HUES64 (cell line): Measurements from ENCODE around the gene SCD5. TPM values are rescaled to one million over a fixed set of nuclear protein-coding genes. Genes with fewer than 3 reads are reported as not detected.
"Not testable (repeated sequence)": the region's sequence is repeated elsewhere in the genome, so short reads cannot be mapped to it uniquely, and the experiment has no call there.

Experiments
- H3K27ac ChIP-seq: 2 replicates; pipeline ENCODE4 v1.7.0; 2013; ENCODE audit warnings: low read depth, low read length, inconsistent platforms
- H3K27me3 ChIP-seq: 2 replicates; pipeline ENCODE4 v1.6.1; 2013; ENCODE audit warnings: mild to moderate bottlenecking, low read length; ENCODE audit not compliant: insufficient read depth
- H3K36me3 ChIP-seq: 2 replicates; pipeline ENCODE4 v1.6.1; 2013; ENCODE audit warnings: mild to moderate bottlenecking, low read length; ENCODE audit not compliant: insufficient read depth
- H3K4me1 ChIP-seq: 2 replicates; pipeline ENCODE4 v1.6.1; 2013; ENCODE audit warnings: mild to moderate bottlenecking, low read length, moderate library complexity; ENCODE audit not compliant: insufficient read depth
- H3K4me3 ChIP-seq: 2 replicates; pipeline ENCODE4 v1.5.1; 2013; ENCODE audit warnings: mild to moderate bottlenecking, low read length, moderate library complexity
- H3K9ac ChIP-seq: 2 replicates; pipeline ENCODE4 v1.6.1; 2013; ENCODE audit warnings: mild to moderate bottlenecking, low read depth, low read length
- H3K9me3 ChIP-seq: 2 replicates; pipeline ENCODE4 v1.6.1; 2013; ENCODE audit warnings: low read depth, low read length; ENCODE audit not compliant: insufficient read depth
- WGBS: fragments of 150-250, 120-280 bp; methylation state at CpG from one replicate; pipeline ENCODE4 v1.1.7; 2013; ENCODE audit warnings: missing lambda C conversion rate; 5-methylcytosine and 5-hydroxymethylcytosine counted together
- polyA plus RNA-seq, 2 experiments: library from polyadenylated mRNA; stranded (reverse); fragments of 50-300 nt; gene quantifications; one replicate each; pipeline ENCODE4 v1.2.3, GENCODE V29; 2013

The SCD5 gene
- 1.8 TPM for polyA plus RNA-seq (2013, experiment 1 of 2)
- polyA plus RNA-seq (2013, experiment 2 of 2): 3.8 TPM

DNA sequence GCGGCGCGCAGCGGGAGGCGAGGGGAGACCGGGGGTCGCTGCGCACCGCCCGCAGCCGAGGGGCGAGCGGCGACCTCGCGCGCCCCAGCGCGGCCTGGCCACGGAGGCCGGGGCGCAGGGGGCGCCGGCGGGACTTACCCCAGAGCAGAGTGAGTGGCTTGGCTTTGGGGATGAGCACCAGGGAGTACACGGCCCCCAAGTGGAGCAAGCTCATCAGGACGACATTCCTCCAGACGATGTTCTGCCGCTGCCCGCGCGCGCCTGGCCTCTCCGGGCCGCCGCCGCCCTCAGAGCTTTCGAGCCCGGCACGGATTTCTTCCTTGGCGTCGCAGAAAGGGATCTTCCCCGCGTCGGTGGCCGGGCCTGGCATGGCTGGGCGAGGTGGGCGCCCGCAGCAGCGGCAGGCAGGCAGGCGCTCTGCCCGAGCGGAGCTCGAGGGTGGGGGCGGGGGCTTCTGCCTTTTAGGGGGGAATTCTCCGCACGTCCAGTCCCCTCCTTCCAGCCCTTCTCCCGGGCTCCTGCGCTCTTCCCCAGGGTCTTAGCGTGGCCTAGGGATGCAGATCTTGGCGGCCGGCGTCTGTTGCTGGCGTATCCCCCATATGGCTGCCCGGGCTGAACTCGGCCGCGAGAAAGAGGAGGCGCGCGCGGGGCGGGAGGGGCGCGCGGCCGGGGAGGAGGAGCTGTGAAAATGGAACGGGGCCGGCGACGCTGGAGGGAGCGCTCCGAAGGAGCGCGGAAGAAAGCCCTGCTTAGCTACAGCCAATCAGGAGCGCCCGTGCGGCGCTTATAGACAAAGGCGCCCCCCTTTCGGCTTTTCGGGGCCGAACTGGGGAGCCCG lies at the start of gene SCD5:
TSS of gene SCD5 (minus strand) at position 629 of the 838 bp plus-strand sequence. CDS start at position 370, 259 bp downstream.
- peak within 1 kb of the TSS; percentile 43; the same call in 1 of the 2 replicates for H3K9ac ChIP-seq
- WGBS: under 1% methylated on average over 94 of the region's 94 CpGs

DNA sequence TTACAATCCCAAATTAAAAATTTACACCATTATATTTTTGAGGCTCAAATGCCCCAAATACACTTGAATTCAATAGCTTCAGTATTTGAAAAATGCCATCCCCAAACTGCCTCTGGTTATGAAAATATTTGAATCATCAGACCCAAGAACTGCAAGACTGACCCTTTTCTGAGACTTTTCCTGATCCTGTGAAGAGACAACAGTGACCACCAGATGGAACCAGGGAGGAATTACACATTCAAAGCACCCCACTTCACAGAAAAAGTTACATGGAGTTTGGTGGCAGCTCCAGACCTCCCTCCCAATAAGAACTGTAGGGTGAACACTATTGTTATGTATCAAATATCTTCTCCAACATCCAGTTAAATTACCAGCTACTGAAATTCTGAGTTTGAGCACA lies 44.0 kb upstream of the SCD5 start:
- Histone ChIP-seq H3K27ac (no peak overlapping the region), H3K4me3 (no peak overlapping the region), H3K9ac (no peak overlapping the region), H3K9me3 (no peaks in the 10 kb centered on the region), H3K4me1 (no peaks in the 10 kb centered on the region), H3K27me3 (no peaks in the 10 kb centered on the region), H3K36me3 (peaks cover 87% of the 10 kb centered on the region)

More for the DNA sequence above, at the start of gene SCD5:
- Histone ChIP-seq H3K9me3 (no peaks in the 10 kb centered on the region), H3K4me1 (peaks cover 17% of the 10 kb centered on the region; the same call in 1 of the 2 replicates), H3K36me3 (no peaks in the 10 kb centered on the region), H3K4me3 (peak within 1 kb of the TSS; percentile 58), H3K27me3 (peaks cover 100% of the 10 kb centered on the region), H3K27ac (no peak within 1 kb of the TSS)

DNA sequence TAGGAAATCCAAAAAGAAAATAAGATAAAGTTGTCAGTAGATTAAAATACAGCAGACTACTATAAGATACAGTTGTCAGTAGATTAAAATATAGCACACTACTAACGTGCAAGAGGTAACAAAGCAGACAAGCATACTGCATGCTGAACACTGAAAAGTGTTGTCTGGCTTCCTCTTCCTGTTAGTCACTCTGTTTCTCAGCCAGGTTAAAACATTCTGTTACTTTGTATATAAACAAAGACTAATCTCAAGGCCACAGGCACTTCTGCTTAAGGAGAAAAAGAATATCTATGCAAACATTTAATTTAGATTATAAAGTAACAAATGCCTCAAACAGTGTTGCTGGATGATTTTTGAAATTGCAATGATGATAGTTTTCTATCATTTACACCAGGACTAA lies 41.0 kb upstream of the SCD5 start:
- peaks cover 84% of the 10 kb centered on the region for H3K36me3 ChIP-seq
- 100% methylated on average over 1 of the region's 1 CpG for WGBS

DNA sequence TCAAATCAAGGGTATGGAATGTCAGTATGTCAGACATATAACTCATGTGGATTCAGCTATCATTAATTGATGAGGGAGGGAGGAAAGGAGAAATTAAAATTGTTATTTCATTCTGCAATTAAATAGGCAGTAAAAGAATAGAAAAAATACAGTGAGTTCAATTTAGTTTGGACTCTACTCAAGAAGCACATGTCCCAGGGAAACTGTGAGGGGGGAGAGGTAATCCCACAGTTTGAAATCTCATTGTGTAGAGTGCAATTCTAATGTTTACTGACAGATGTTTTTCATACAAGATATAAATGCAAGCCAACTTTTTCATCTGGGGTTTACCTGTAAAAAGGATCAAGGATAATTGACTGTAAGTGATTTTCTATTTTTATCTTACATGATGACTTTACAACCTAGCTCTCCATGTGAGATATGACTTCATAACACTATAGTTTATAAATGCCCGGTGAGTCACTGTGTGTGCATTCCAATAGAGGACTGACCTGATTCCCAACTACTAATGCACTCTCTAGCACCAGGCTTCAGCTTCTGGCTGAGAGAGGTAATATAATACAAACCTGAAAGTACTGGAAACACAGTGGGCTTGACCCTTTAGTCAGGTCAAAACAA lies 35.2 kb upstream of the SCD5 start:
- H3K9me3 ChIP-seq: no peaks in the 10 kb centered on the region
- no peaks in the 10 kb centered on the region for H3K27me3 ChIP-seq
- H3K27ac ChIP-seq: no peak overlapping the region
- no peak overlapping the region for H3K9ac ChIP-seq
- H3K36me3 ChIP-seq: peaks cover 75% of the 10 kb centered on the region
- H3K4me3 ChIP-seq: no peak overlapping the region
- WGBS: 100% methylated on average over 1 of the region's 1 CpG
- no peaks in the 10 kb centered on the region for H3K4me1 ChIP-seq

More for the DNA sequence above, 41.0 kb upstream of the SCD5 start:
- Histone ChIP-seq H3K4me3 (no peak overlapping the region), H3K4me1 (no peaks in the 10 kb centered on the region), H3K27me3 (no peaks in the 10 kb centered on the region), H3K27ac (no peak overlapping the region), H3K9me3 (no peaks in the 10 kb centered on the region), H3K9ac (no peak overlapping the region)

DNA sequence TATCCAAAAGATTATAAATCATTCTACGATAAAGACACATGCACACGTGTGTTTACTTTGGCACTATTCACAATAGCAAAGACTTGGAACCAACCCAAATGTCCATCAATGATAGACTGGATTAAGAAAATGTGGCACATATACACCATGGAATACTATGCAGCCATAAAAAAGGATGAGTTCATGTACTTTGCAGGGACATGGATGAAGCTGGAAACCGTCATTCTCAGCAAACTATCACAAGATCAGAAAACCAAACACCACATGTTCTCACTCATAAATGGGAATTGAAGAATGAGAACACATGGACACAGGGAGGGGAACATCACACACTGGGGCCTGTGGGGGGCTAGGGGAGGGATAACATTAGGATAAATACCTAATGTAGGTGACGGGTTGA lies 34.5 kb upstream of the SCD5 start:
- H3K4me1 ChIP-seq, H3K9me3 ChIP-seq, H3K4me3 ChIP-seq, H3K27ac ChIP-seq, H3K27me3 ChIP-seq, H3K9ac ChIP-seq: not testable (repeated sequence)
- WGBS: 89% methylated on average over 3 of the region's 4 CpGs
- peaks cover 76% of the 10 kb centered on the region for H3K36me3 ChIP-seq

DNA sequence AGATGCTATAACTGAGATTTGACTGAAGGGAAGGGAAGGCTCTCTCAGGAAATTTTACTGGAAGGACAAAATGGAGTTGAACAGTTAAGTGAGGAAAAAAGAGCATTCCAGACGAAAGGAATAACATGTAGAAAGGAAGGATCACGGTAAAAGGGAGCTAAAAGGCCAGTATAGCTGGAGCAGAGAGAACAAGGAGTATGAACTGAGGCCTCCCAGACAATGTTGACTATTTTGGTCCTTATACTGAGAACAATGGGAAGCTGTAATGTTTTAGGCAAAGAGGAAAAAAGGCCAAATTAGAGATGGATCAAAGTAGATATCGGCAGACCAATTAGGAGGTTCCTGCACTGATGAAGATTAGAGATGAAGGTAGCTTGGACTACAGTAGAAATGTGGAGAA lies 26.8 kb upstream of the SCD5 start:
- H3K36me3 ChIP-seq: peaks cover 97% of the 10 kb centered on the region
- 91% methylated on average over 3 of the region's 3 CpGs for WGBS

DNA sequence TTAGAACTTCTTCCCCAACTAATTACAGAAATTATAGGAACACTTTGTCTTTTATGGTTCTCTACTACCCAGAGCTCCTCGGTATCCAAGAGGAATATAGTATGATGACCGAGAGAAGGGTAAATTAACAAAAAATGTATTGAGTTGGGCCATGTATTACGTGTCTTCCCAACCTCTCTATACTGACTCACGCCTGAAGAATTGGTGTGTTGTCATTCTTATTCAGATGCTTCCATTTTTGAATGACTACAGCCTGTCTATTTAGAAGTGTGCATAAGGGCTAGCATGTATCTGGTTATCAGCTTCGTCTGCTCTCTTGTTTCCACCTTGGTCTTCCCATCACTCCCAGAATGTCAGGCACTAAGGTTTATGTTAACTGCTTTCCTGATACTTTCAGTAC lies 24.5 kb upstream of the SCD5 start:
- Histone ChIP-seq H3K27me3 (no peaks in the 10 kb centered on the region), H3K4me1 (no peaks in the 10 kb centered on the region), H3K9ac (no peak overlapping the region), H3K4me3 (no peak overlapping the region), H3K36me3 (peaks cover 95% of the 10 kb centered on the region), H3K27ac (no peak overlapping the region), H3K9me3 (no peaks in the 10 kb centered on the region)
- WGBS: 96% methylated on average over 4 of the region's 5 CpGs

More for the DNA sequence above, 26.8 kb upstream of the SCD5 start:
- Histone ChIP-seq H3K27me3 (no peaks in the 10 kb centered on the region), H3K4me3 (no peak overlapping the region), H3K9me3 (no peaks in the 10 kb centered on the region), H3K27ac (no peak overlapping the region), H3K9ac (no peak overlapping the region), H3K4me1 (no peaks in the 10 kb centered on the region)

DNA sequence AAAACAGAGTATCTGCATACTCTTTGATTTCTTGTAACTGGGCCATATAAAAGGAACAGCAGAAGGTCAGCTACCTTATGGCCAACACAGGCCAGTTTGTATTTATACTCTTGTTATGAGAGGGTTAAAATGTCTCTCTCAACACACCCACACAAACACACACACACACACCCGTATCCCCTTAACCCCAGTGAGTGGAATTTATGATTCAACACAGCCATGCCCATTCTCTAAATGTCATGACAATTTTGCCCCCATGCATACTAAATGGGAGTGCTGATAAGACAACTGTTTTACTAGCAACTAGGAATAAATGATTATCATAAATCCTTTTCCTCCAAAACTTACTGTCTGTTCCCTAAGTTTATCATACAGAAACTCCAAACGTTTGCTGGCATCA lies 22.1 kb upstream of the SCD5 start:
- H3K9me3 ChIP-seq: no peaks in the 10 kb centered on the region
- H3K4me1 ChIP-seq: no peaks in the 10 kb centered on the region
- no peaks in the 10 kb centered on the region for H3K27me3 ChIP-seq
- peaks cover 76% of the 10 kb centered on the region for H3K36me3 ChIP-seq
- WGBS: 78% methylated on average over 1 of the region's 2 CpGs
- no peak overlapping the region for H3K27ac ChIP-seq
- H3K4me3 ChIP-seq: no peak overlapping the region
- H3K9ac ChIP-seq: no peak overlapping the region

DNA sequence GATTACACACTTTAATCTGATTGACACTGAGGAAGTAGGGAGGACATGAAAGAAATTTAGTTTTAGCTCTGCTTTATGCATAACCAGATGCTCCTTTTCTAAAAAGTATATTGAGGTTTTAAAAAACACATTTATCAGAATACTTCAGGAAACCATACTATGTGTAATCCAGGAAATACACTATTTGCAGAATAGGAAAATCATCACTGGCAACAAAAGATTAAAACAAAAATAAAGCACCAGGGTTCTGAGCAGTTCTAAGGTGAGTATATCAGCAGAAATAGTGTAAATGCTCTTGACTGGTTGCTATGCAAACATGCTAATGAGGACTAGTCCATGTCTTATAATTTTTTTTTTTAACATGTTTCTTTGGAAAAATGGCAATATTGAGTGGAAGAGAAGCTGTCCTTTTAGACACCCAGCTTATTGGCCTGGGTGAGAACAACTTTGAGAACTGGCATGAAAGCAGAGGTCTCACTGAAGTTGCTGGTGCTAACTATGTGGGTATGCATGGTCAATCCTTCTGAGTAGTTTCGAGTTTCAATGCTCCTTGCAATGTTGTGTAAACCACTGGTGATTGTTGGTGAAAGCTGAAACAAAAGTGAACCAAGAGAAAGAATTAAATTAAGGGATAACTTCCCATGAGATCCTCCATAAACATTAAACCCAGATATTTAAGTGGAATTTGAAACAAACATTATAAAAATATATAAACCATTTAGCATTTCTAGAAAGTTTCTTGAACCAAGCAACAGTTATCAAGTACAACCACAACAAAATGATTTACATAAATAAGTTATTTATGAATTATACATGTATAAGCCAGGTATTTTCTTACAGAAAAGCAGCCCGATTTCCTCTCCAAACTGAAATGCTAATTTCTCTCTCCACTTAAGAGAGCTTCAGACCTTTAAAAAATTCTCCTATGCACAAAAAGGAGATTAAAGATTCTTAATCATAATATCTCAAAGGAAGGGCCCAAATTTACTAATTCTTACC lies 20.4 kb upstream of the SCD5 start:
- Histone ChIP-seq H3K4me3 (no peak overlapping the region), H3K9me3 (no peaks in the 10 kb centered on the region), H3K4me1 (peaks cover 4% of the 10 kb centered on the region; the same call in 1 of the 2 replicates), H3K36me3 (peaks cover 59% of the 10 kb centered on the region), H3K27ac (no peak overlapping the region), H3K9ac (no peak overlapping the region), H3K27me3 (peaks cover 14% of the 10 kb centered on the region)
- WGBS: 100% methylated on average over 2 of the region's 2 CpGs

DNA sequence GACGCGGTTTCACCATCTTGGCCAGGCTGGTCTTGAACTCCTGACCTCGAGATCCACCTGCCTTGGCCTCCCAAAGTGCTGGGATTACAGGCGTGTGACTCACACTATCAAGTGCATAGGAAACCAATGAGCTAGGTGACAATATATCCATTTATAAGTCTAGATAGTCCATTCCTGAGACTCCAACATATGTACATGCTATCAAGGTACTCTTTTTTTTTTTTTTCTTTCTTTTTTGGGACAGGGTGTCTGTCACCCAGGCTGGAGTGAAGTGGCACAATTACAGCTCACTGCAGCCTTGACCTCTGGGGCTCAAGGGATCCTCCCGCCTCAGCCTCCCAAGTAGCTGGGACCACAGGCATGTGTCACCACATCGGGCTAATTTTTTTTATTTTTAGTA lies 18.3 kb upstream of the SCD5 start:
- 98% methylated on average over 6 of the region's 6 CpGs for WGBS

More for the DNA sequence above, 18.3 kb upstream of the SCD5 start:
- not testable (repeated sequence) for H3K4me3 ChIP-seq, H3K9ac ChIP-seq, H3K4me1 ChIP-seq, H3K9me3 ChIP-seq, H3K27ac ChIP-seq
- peaks cover 34% of the 10 kb centered on the region for H3K27me3 ChIP-seq
- H3K36me3 ChIP-seq: peaks cover 39% of the 10 kb centered on the region
